Measurements from ENCODE around the gene FOXK2.
"Not testable (repeated sequence)": the region's sequence is repeated elsewhere in the genome, so short reads cannot be mapped to it uniquely, and the experiment has no call there.

Gene FOXK2

DNA sequence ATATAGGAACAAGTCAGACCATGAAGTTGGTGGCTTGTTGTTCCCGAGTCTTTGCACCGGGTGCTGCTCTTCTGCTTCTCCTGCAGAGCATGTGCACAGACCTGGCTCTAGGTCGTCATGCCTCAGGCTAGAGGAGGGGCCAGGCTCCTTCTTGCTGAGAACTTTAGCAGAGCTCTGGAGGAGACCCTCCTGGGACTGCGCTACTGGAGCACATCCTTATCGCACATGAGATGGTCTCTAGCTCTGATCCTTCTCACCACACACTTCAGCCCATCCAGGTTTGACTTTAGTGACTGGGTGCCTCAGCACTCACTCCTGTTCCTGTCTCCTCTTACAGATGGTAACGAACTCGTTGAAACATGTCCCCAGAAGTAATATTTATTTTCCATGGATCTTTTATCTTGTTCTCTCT lies 14.9 kb downstream of the FOXK2 start:
- DNase-seq: no peak

DNA sequence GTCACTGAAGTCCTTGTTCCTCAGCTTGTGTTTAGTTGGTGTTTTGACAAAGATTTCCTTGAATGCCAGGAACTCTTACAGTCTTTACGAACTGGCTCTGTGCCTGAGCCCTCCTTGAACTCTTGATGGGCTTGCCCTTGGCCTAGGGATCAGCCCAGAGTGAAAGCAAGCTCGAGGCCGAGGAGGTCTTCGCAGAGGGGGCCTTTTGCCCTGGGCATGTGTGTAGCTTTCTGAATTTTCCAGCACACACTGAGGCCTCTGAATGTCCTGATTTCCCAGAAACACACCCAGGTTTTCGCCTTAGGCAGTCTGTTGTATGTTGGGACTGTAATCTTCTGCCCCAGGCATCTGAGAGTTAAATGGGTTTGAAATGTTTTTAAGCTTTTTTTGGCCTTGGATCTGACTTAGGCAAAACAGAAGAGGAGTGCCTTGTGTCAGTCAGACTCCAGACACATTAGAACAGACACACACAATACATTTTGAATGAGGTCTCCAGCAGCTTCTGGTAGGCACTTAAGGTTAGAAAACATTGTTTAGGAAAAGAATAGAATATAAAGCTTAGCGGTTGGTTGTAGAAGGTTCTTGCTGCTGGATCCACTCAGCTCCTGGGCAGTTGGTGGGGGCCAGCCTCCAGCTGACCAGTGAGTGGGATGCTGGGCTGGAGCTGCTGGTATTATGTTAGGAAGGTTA lies 17.1 kb downstream of the FOXK2 start:
- no peak for DNase-seq

GRCh38 chr17:82537228-82537627 lies 17.7 kb downstream of the FOXK2 start:
- not testable (repeated sequence) for DNase-seq

DNA sequence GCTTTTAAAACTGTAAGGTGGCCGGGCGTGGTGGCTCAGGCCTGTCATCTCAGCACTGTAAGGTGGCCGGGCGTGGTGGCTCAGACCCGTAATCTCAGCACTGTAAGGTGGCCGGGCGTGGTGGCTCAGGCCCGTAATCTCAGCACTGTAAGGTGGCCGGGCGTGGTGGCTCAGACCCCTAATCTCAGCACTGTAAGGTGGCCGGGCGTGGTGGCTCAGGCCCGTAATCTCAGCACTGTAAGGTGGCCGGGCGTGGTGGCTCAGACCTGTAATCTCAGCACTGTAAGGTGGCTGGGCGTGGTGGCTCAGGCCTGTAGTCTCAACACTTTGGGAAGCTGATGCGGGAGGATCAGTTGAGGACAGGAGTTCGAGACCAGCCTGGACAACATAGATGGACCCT lies 19.5 kb downstream of the FOXK2 start:
- DNase-seq: not testable (repeated sequence)

- no peak for DNase-seq
Observed at GRCh38 chr17:82542439-82542838, 22.9 kb downstream of the FOXK2 start.

GRCh38 chr17:82544431-82545070 lies 25.0 kb downstream of the FOXK2 start:
- DNase-seq: no peak

DNA sequence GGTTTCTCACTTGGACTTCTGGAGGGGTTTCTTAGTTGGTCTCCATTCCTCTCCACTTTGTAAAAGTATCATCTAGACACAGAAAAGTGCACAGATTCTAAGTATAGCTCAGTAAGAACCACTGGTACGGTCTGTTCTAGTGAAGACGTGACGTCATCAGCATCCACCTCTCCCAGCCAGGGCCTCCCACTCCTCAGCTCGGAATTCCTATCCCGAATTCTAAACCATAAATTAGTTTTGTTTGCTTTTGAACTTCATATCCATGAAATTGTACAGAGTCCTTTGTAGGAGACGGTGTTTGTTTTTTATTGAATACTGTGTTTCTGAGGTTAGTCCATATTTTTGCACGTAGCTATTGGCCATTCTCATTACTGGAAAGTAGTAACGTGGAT lies 25.5 kb downstream of the FOXK2 start:
- DNase-seq: no peak

DNA sequence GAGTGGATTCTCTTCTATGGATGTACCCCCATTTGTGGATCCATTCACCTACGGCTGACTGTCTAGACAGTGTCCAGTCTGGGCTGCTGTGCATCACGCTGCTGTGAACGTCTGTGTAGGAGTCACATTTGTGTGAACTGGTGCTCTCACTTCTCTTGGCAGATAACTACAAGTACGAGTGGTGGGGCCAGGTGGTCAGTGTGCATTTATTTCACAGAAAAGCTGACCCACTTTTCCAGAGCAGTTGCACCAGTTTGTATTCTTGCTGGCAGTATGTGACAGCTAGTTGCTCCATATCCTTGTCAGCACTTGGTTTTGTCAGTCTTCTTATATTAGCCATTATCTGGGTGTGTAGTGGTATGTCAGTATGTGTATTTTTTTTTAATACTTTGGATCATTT lies 28.4 kb downstream of the FOXK2 start:
- no peak for DNase-seq

GRCh38 chr17:82548681-82549303 lies 29.3 kb downstream of the FOXK2 start:
- DNase-seq: no peak

- DNase-seq: no peak
Observed at GRCh38 chr17:82551779-82552457, 32.4 kb downstream of the FOXK2 start.

DNA sequence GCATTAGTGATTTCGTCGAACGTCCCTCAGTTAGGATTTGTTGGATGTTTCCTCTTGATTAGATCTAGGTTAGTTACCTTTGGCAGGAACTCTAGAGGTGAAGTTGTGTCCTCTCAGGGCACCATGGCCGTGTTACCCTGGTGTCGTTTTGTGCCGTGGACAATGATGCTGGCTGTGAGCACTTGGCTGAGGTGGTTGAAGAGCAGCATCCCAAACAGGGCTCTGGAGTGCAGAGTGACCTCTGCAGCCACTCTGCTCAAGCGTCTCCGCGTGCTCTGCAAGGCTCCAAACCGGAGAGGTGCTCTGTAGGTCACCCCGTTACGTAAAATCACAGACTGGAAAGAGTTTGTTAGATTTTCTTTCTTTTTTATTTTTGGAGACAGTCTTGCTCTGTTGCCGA lies 33.0 kb downstream of the FOXK2 start:
- no peak for DNase-seq

DNA sequence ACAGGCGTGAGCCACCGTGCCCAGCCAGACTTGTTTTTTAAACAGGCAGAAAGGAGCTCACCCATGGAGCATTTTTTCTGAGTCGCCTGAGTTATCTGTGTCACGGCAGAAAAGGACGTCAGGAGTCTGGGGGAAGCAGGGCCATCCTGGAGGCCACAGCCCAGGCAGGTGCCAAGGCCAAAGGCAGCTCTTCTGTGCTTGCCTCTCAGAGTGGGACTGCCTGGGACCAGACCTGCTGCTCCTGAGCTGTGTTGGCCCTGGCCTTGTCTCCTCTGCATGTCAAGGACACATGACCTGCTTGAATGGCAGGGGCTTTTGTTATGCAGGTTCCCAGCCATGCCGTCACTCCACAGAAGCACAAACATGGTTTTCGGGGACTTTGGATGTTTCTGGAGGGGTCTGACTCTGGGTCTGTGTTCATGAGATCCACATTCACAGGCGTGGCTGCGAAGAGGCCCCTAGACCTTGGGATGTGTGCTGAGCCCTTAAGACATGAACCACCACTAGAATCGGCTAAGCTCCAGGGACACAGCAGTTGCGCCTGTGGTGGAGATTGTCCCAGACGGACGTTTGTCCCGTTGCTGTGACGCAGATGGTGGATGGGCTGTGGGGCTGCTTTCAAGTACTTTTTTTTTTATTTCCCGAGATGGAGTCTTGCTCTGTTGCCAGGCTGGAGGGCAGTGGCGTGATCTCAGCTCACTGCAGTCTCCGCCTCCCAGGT lies 33.8 kb downstream of the FOXK2 start:
- no peak for DNase-seq

GRCh38 chr17:82557510-82557909 lies 38.0 kb downstream of the FOXK2 start:
- DNase-seq: not testable (repeated sequence)

DNA sequence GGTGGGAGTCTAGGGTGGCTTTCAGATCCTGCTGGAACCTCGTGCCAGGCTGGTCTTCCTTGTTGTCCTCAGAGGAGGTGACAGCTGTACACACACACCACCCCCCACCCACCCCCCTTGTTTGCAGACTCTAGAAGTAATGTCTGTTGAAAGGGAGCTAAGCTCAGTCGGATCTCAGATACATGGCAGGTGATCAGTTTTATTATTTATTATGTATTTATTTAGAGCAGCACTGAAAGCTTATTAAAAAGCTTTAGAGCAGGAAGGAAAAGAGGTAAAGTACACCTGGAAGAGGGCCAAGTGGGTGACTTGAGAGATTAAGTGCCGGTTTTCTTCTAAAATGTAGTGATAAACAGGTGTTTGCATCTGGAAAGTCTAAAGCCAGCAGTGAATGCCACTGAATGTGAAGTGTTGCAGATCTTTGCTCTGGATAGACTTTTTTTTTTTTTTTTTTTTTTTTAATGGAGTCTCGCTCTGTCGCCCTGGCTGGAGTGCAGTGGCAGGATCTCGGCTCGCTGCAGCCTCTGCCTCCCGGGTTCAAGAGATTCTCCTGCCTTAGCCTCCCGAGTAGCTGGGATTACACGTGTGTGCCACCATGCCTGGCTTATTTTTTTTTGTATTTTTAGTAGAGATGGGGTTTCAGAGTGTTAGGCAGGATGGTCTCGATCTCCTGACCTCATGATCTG lies 40.2 kb downstream of the FOXK2 start:
- DNase-seq: no peak

- no peak for DNase-seq
Observed at GRCh38 chr17:82560252-82560642, 40.7 kb downstream of the FOXK2 start.

GRCh38 chr17:82560802-82561428 lies 41.4 kb downstream of the FOXK2 start:
- DNase-seq: no peak

DNA sequence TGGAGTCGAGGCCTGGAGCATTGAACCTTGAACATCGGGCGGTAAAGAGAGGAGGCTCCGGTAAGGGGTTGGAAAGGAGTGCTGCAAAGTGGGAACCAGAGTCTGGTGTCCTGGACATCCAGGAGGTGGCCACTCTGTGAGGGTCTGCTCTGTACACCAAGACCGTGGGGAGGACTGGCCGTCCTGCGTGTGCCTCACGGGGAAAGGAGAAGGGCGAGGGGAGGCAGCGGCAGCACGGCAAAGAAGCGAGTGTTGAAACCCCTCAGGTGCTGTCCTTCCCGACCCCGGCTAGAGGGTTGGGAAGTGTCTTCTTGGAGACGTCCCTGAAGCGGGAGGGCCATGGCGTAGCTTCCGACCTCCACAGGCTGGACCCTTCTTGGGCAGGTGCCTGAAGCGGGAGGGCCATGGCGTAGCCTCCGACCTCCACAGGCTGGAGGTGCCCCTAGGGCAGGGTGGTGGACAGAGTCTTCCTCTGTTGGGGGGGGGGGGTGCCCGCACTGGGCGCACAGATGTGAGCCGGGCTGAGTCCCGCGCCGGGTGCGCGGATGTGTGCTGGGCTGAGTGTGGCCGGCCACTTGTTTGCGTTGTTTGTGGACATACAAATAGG lies 42.0 kb downstream of the FOXK2 start:
- DNase-seq: no peak

GRCh38 chr17:82562718-82563220 lies 43.2 kb downstream of the FOXK2 start:
- not testable (repeated sequence) for DNase-seq

DNA sequence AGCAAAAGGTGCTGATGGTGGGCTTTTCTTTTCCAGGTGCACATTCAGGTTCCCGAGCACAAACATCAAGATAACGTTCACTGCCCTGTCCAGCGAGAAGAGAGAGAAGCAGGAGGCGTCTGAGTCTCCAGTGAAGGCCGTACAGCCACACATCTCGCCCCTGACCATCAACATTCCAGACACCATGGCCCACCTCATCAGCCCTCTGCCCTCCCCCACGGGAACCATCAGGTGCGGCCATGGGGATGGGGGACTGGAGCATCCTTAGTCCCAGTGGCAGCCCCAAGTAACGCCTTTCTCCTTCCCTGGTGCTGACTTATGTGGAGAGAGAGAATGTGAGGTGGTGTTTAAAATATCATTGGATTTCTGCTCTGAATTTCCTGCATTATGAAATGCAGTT lies 43.8 kb downstream of the FOXK2 start:
- DNase-seq: no peak

- not testable (repeated sequence) for DNase-seq
Observed at GRCh38 chr17:82563745-82564144, 44.2 kb downstream of the FOXK2 start.

- no peak for DNase-seq
Observed at GRCh38 chr17:82564241-82564640, 44.7 kb downstream of the FOXK2 start.

Data from KG1 (cell line).